RWPE1 (cell line): Measurements from ENCODE around the gene ALDH1A1.

Experiments used
- CTCF ChIA-PET: fragments of 350-600 bp; sonication (Branson Sonifier 250); formaldehyde crosslinking; extraction: SDS; loops from one replicate; lab custom pipeline; 2021; lab: Yijun Ruan, JAX
- POLR2A ChIA-PET: fragments of 400-600 bp; formaldehyde crosslinking; extraction: SDS; loops from one replicate; lab custom pipeline; 2020; ENCODE audit warnings: antibody characterized with exemption; ENCODE audit not compliant: low non-redundant PET; lab: Yijun Ruan, JAX
- DNase-seq: peaks from one replicate; pipeline ENCODE4 v3.0.0; 2012; ENCODE audit warnings: low spot score
- H3K27ac ChIP-seq: fragments of 450-650 bp; 2 replicates; pipeline ENCODE4 v1.5.1; 2017
- TF ChIP-seq, protein P1 (sequence below): fragments of 450-650 bp; conservative IDR thresholded peaks from 2 replicates; pipeline ENCODE4 v1.5.1; 2017; ENCODE audit warnings: low read depth, mild to moderate bottlenecking

ALDH1A1 gene

DNA sequence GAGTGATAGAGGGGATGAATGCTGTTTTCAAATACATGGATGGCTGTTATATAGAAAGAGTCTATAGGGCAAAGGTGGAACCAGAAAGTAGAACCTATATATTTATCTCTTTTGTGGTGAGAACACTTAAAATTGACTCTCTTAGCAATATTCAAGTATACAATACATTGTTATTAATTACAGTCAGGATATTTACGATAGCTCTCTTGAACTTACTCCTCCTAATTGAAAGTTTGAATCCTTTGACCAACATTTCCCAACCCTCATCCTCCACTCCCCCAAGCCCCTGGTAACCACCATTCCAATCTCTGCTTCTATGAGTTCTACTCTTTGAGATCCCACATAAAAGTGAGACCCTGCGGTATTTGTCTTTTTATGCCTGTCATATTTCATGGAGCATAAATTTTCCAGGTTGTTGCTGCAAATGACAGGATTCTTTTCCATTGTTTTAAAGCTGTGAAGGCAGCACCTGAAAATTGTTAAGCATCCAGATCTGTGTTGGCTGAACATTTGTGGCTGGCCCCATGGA is 41.5 kb downstream of the ALDH1A1 start:
- TF ChIP-seq, protein P1, sequence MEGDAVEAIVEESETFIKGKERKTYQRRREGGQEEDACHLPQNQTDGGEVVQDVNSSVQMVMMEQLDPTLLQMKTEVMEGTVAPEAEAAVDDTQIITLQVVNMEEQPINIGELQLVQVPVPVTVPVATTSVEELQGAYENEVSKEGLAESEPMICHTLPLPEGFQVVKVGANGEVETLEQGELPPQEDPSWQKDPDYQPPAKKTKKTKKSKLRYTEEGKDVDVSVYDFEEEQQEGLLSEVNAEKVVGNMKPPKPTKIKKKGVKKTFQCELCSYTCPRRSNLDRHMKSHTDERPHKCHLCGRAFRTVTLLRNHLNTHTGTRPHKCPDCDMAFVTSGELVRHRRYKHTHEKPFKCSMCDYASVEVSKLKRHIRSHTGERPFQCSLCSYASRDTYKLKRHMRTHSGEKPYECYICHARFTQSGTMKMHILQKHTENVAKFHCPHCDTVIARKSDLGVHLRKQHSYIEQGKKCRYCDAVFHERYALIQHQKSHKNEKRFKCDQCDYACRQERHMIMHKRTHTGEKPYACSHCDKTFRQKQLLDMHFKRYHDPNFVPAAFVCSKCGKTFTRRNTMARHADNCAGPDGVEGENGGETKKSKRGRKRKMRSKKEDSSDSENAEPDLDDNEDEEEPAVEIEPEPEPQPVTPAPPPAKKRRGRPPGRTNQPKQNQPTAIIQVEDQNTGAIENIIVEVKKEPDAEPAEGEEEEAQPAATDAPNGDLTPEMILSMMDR: no peak
- no peak overlapping the region for H3K27ac ChIP-seq
- DNase-seq: no peak
- ChIA-PET POLR2A (no interaction called here), CTCF (interaction anchor here (0.5 to 1.0 kb wide), 3 partner anchors 112 to 1060 kb away, joined by 3 to 4 read pairs (median 3); no protein-coding TSS in a partner anchor)

DNA sequence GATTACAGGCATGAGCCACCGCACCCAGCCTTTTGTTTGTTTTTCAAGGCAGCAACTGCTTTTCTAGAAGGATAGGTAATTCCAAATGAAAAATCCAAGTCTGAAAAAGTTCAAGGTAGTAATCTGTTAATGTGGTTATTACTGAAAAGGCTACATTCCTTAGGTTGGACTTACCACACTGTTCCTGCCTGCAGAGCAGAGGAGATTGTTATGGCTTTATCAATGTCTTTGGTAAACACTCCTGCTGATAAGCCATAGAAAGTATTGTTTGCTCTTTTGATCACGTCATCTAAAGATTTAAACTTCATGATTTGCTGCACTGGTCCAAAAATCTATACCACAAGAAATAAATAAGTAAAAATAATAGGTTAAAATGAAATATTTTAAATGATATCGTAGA is 43.4 kb downstream of the ALDH1A1 start:
- DNase-seq: no peak
- TF ChIP-seq, protein P1: no peak
- POLR2A ChIA-PET: no interaction called here

DNA sequence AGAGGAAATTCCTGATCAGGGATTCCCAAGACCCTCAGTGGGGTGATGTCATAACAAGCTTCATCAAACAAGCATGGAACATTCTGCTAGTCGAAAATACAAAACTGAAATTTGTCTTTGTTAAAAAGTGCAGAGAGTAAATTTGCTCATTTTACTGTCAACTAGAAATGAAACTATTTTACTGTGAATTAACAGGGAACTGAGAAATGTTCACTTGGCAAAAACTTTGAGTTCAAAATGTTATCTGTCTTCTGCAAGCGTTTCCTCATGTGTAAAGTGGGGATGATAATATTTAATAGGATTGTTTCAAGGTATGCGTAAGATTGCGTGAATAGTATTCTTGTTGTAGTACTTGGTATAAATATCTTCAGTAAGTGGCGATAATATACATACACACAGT is 45.4 kb downstream of the ALDH1A1 start:
- no peak overlapping the region for H3K27ac ChIP-seq
- POLR2A ChIA-PET: no interaction called here
- no peak for DNase-seq
- TF ChIP-seq, protein P1: no peak
- CTCF ChIA-PET: no interaction called here

More for the DNA sequence above, 43.4 kb downstream of the ALDH1A1 start:
- CTCF ChIA-PET: interaction anchor here (0.7 kb wide), 1 partner anchor 48 kb away, joined by 3 read pairs; no protein-coding TSS in a partner anchor
- H3K27ac ChIP-seq: no peak overlapping the region

DNA sequence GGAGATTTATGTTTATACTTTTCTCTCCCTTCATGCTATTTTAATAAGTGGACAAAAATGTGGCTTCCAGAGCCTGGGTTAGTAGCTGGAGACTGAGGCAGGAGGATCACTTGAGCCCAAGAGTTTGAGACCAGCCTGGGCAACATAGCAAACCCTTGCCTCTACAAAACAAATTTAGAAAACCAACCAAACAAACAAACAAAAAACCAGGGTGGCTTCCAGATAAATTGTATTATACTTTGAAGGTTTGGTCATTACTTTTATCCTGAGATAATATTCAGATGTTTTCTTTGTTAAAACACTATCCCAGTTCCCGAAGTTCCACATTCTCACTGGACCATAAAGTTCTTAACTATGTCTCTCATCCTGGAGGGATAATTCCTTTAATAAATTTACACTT is 46.0 kb downstream of the ALDH1A1 start:
- POLR2A ChIA-PET: no interaction called here
- CTCF ChIA-PET: no interaction called here
- TF ChIP-seq, protein P1: no peak
- H3K27ac ChIP-seq: no peak overlapping the region
- no peak for DNase-seq

DNA sequence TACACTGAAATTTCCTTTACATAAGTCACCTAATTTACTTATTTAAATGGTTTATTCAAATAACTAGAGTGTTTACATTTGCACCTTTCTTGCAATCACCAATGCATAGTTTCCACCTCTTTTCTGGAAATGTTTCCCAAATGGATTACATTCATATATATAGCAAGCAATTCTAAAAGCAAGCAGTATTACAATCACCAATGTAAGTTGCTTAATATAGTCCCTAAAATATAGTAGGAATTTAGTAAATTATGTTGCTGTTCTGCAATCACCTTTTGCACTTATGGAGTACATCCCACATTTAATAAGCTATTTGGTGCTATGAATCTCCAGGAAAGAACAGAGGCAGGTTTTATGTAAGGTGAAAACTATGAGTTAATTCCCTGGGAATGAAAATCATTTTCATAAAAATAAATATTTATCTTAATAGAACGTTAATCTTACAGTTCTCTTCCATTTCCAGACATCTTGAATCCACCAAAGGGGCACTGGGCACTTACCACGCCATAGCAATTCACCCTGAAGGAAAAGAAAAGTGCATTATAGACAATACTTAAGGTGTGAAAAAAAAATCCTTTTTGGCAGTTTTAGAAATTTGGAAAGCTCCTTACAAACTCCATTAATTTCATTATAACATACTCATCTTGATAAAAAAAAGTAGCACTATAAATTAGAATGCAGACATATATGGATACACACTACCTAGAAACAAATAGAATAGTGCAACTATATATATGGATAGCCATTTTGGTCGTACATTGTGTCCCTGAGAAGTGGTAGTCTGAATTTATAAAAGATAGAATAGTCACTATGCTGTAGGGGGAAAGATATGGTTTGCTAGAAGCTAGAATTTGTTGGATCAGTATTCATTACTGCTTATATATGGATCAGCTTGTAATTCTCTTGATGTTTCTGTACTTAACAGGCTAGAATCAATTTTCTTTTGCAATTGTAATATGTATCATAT is 47.1 kb downstream of the ALDH1A1 start:
- TF ChIP-seq, protein P1: no peak
- DNase-seq: no peak
- POLR2A ChIA-PET: no interaction called here

DNA sequence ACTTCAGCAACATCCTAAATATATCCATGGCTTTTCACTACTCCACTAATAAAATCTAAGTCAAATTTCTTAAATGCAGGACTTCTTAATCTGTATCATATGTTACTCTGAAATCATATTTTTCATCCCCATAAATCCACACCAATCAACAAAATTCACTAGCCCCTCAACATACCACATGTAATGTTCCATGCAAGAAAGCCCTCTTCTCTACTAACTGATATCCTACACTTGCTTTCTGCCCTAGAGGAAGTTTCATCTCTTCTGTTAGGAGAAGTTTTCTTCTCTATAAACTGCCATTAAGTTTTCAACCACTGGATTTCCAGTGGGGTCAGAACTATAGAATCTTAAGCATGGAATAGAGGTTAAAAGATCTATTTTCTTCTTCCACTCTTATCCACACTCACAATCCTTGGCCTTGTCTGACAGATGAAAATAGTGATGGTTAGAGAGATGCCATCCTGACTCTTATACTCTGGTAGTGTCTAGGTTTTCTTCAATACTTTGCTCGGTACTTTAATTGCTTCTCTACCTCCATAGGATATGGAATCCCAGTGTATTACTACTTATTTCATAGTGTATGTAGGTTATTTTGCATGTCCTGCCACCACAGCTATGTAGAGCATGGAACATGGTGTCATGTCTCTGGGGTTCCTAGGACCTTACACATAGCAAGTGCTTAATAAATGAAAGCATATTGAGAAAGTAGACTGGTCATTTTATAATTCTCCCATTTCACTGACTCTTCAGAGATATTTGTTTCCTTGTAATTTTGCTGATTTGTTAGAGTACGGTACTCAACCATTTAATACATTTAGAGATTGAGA is 48.4 kb downstream of the ALDH1A1 start:
- no peak for DNase-seq
- TF ChIP-seq, protein P1: no peak
- ChIA-PET POLR2A (no interaction called here), CTCF (no interaction called here)
- H3K27ac ChIP-seq: no peak overlapping the region

More for the DNA sequence above, 47.1 kb downstream of the ALDH1A1 start:
- CTCF ChIA-PET: interaction anchor here (0.8 kb wide), 1 partner anchor 10 kb away, joined by 3 read pairs; no protein-coding TSS in a partner anchor
- no peak overlapping the region for H3K27ac ChIP-seq
